Sigmoid colon (tissue), 7 donors: ENCODE measurements around the gene FXR2. TPM values are rescaled to one million over a fixed set of nuclear protein-coding genes. Genes with fewer than 3 reads are reported as not detected.

Source experiments
- DNase-seq: peaks from one replicate; pipeline ENCODE4 v3.0.0-alpha.2; 2019
- H3K27ac ChIP-seq, 4 donors: fragments of 200-600 bp; sonication (generic); one replicate each; pipeline ENCODE4 v1.5.1; 2016 to 2019; ENCODE audit warnings: mild to moderate bottlenecking in 1 of 4
- H3K27me3 ChIP-seq, 3 donors: fragments of 200-600 bp; sonication (generic); one replicate each; pipeline ENCODE4 v1.5.1; 2019; ENCODE audit warnings: mild to moderate bottlenecking in 1 of 3
- H3K36me3 ChIP-seq, 4 donors: fragments of 200-600 bp; sonication (generic); one replicate each; pipeline ENCODE4 v1.5.1; 2016 to 2019
- H3K4me1 ChIP-seq, 4 donors: fragments of 200-600 bp; sonication (generic); one replicate each; pipeline ENCODE4 v1.5.1; 2017 to 2019
- H3K4me3 ChIP-seq, 4 donors: fragments of 200-600 bp; sonication (generic); one replicate each; pipeline ENCODE4 v1.5.1; 2017 to 2019; ENCODE audit warnings: mild to moderate bottlenecking in 2 of 4, moderate library complexity in 1 of 4
- H3K9me3 ChIP-seq, 4 donors: fragments of 200-600 bp in 3 of 4; sonication (generic) in 3 of 4; one replicate each; pipeline versions ENCODE4 v1.5.1 to v1.6.1; 2013 to 2019
- EP300 ChIP-seq, 4 donors: sonication (generic); formaldehyde crosslinking; IDR thresholded peaks; one replicate each; pipeline ENCODE4 v1.6.1; 2017; ENCODE audit warnings: antibody characterized with exemption in 4 of 4
- POLR2A ChIP-seq, 2 donors: fragments of 450-650 bp; IDR thresholded peaks; one replicate each; pipeline ENCODE4 v1.6.1; 2016; ENCODE audit warnings: antibody characterized with exemption in 2 of 2, mild to moderate bottlenecking in 2 of 2, moderate library complexity in 2 of 2
- POLR2AphosphoS5 ChIP-seq, 4 donors: sonication (generic); formaldehyde crosslinking; IDR thresholded peaks; one replicate each; pipeline ENCODE4 v1.6.1; 2017; ENCODE audit warnings: antibody characterized with exemption in 4 of 4
- WGBS, 2 donors: extraction: QIAGEN DNeasy Blood & Tissue Kit; methylation state at CpG; one replicate each; pipeline ENCODE4 v1.1.7; 2013; 5-methylcytosine and 5-hydroxymethylcytosine counted together
- intact Hi-C: fragments of 100-400 bp; cut with DNase I; formaldehyde crosslinking; loops from one replicate; pipeline ENCODE4 v1.15.1; 2023
- polyA plus RNA-seq, 3 donors: library from polyadenylated mRNA; stranded (reverse); fragments of 200-250 nt; gene quantifications; one replicate each; pipeline ENCODE4 v1.2.3, GENCODE V29; 2013
- total RNA-seq, 4 donors: library from RNA; depleted of rRNA; stranded (reverse); fragments of >200 nt; gene quantifications; one replicate each; pipeline ENCODE4 v1.1.0, GENCODE V29; 2016
- TF ChIP-seq, protein P1 (sequence below), 4 experiments: fragments of 450-650 bp in 3 of 4; fragments of 200-600 bp in 1 of 4; IDR thresholded peaks; one replicate each; pipeline ENCODE4 v1.5.1; 2016 to 2019; ENCODE audit warnings: antibody characterized with exemption in 4 of 4, mild to moderate bottlenecking in 3 of 4, moderate library complexity in 2 of 4
- donor health status: healthy with polysubstance abuse.
- donor health status: Bipolar disorder and iron deficiency.
- donor health status: healthy.

Gene FXR2
- total and polyA plus RNA-seq, 7 donors, result 21.3 to 35.5 (median 33.8) TPM

DNA sequence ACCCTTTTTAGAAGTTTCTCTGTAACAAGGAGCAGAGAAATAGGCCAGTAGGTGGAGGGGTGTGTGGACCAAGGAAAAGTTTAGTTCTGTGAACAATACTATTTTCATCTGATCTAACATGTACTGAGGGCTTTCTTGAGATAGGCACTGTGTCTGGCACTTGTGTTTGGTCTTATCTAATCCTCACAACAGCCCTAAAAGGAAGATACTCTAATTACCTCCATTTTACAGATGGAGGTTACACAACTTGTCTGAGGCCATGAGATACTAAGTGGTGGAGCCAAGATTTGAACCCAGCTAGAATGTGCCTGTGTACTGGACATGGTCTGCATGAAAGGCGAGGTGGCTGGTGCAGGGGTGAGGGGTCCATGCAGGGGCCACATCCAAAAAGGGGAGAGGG, 61.3 kb downstream of the FXR2 start:
- TF ChIP-seq EP300 (IDR thresholded peaks at IDR 0.05), result no peak
- TF ChIP-seq, protein P1, sequence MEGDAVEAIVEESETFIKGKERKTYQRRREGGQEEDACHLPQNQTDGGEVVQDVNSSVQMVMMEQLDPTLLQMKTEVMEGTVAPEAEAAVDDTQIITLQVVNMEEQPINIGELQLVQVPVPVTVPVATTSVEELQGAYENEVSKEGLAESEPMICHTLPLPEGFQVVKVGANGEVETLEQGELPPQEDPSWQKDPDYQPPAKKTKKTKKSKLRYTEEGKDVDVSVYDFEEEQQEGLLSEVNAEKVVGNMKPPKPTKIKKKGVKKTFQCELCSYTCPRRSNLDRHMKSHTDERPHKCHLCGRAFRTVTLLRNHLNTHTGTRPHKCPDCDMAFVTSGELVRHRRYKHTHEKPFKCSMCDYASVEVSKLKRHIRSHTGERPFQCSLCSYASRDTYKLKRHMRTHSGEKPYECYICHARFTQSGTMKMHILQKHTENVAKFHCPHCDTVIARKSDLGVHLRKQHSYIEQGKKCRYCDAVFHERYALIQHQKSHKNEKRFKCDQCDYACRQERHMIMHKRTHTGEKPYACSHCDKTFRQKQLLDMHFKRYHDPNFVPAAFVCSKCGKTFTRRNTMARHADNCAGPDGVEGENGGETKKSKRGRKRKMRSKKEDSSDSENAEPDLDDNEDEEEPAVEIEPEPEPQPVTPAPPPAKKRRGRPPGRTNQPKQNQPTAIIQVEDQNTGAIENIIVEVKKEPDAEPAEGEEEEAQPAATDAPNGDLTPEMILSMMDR (IDR thresholded peaks at IDR 0.05), result no peak
- TF ChIP-seq POLR2A (IDR thresholded peaks at IDR 0.05), result no peak
- no peak for TF ChIP-seq POLR2AphosphoS5 (IDR thresholded peaks at IDR 0.05)
- intact Hi-C loops, result no loop called here
- H3K4me1 ChIP-seq, result peaks cover 0 to 33% (median 30%) of the 10 kb centered on the region in 4 donors
- H3K27me3 ChIP-seq, result no peaks in the 10 kb centered on the region
- peaks cover 0 to 17% (median 11%) of the 10 kb centered on the region in 4 donors for H3K36me3 ChIP-seq
- no peak overlapping the region for H3K4me3 ChIP-seq
- WGBS, 2 donors, result 98 to 100% methylated on average over 1 of the region's 1 CpG
- H3K9me3 ChIP-seq, result no peaks in the 10 kb centered on the region
- no peak for DNase-seq
- peak overlapping the region in 2 of 4 donors; percentile 2 to 35 for H3K27ac ChIP-seq

DNA sequence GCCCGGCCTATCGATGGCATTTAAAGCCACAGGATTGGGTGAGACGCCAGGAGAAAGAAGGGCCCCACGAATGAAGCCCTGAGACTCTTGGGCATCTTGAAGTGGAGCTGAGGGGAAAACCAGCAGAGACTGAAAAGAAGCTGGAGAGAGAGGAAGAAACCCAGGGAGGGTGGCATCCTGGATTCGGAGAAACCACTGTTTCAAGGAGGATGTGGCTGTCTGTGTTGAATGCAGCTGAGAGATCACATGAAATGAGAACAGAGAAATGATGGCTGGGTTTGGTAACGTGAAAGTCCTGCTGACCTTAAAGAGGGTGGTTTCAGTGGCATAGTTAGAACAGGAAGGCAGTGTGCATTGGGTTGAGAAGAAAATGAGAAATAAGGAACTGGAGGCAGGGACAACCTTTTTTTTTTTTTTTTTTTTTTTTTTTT, 62.1 kb downstream of the FXR2 start:
- Histone ChIP-seq H3K4me1 (peaks cover 0 to 30% (median 26%) of the 10 kb centered on the region in 4 donors), H3K9me3 (no peaks in the 10 kb centered on the region), H3K36me3 (peaks cover 0 to 17% (median 11%) of the 10 kb centered on the region in 4 donors), H3K4me3 (no peak overlapping the region), H3K27me3 (no peaks in the 10 kb centered on the region), H3K27ac (peak overlapping the region in 3 of 4 donors; percentile 4 to 37 (median 31))
- intact Hi-C loops, result no loop called here
- DNase-seq, result no peak
- 51 to 82% methylated on average over 6 of the region's 6 CpGs for WGBS, 2 donors
- TF ChIP-seq EP300 (IDR thresholded peaks at IDR 0.05), result no peak
- no peak for TF ChIP-seq POLR2A (IDR thresholded peaks at IDR 0.05)
- peak in 1 of 4 donors; percentile 22 for TF ChIP-seq POLR2AphosphoS5 (IDR thresholded peaks at IDR 0.05)

DNA sequence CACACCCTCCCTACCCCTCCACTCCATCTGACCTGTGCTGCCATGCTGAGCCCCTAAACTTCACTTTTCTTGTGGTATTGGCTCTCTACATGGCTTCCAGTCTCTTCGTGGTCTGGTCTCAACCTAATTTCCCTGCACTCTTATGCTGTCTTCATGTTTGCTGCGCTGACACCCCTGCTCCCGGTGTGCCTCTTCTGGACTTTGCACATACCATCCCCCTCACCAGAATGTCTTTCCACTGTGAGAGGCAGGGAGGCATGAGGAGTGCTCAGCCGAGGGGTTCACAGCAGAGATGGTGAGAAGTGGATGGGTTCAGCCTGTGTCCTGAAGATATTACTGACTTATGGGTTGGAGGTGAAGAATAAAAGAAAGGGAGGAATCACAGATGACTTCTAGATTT, 63.3 kb downstream of the FXR2 start:
- WGBS, 2 donors, result 82 to 89% methylated on average over 4 of the region's 4 CpGs
- Histone ChIP-seq H3K27me3 (no peaks in the 10 kb centered on the region), H3K9me3 (no peaks in the 10 kb centered on the region), H3K36me3 (peaks cover 0 to 17% (median 11%) of the 10 kb centered on the region in 4 donors), H3K27ac (no peak overlapping the region), H3K4me3 (no peak overlapping the region), H3K4me1 (peaks cover 0 to 21% (median 19%) of the 10 kb centered on the region in 4 donors)
- intact Hi-C loops, result no loop called here
- DNase-seq, result no peak
- TF ChIP-seq POLR2AphosphoS5 (IDR thresholded peaks at IDR 0.05), result no peak
- no peak for TF ChIP-seq EP300 (IDR thresholded peaks at IDR 0.05)
- TF ChIP-seq, protein P1 (IDR thresholded peaks at IDR 0.05), result no peak
- TF ChIP-seq POLR2A (IDR thresholded peaks at IDR 0.05), result no peak

DNA sequence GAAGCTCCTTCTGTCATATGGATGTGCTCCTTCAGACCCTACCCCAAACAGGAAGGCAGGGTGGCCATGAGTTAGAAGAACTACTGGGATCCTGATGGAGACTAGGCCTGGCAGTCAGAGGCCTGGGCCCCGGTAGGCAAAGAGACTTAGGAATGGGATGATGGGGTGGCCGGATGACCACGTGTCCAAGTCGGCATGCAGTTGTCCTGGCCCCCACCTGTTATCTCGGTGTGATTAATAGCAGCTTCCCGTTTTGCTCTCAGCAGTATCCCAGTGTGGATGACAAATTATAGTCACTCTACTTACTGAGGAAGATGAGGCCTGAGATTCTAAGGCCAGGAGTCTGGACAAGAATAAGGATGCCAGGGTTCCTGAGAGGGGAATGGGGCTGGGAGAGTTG, 64.4 kb downstream of the FXR2 start:
- intact Hi-C loops, result no loop called here
- no peak overlapping the region for H3K4me3 ChIP-seq
- H3K27me3 ChIP-seq, result no peaks in the 10 kb centered on the region

DNA sequence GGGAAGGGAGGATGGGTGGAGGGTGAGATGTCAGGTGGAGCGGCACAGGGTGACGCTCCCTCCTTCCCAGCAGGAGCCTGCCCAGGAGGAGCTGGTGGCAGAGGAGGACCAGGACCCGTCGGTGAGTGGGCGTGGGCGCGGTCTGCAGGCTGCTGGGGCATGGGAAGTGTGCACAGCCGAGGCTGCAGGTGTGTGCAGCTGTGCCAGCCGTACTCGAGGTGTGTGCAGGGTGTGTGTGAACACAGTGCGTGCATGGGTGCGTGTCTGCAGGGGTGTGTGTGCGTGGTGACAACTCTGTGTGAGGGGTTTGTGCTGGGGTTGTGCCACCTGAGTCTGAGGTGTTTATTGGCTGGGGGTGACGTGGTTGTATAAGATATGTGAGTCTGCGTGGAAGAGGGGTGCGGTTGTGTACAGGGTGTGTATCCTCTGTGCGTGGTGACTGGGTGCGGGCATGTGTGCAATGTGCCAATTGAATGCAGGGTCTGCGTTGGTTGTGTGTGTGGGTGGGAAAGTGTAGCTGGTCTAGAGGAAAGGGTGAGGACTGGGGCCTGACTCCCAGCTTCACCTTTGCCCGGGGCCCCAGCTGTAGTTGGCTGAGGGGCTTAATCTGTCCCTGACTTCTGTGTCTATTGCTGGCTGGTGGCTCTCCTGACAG, 65.2 kb downstream of the FXR2 start:
- Histone ChIP-seq H3K4me1 (peaks cover 0 to 21% (median 19%) of the 10 kb centered on the region in 4 donors), H3K27ac (peak overlapping the region; percentile 89 to 93 (median 91)), H3K4me3 (peak overlapping the region; percentile 53 to 79 (median 76)), H3K36me3 (peaks cover 0 to 17% (median 11%) of the 10 kb centered on the region in 4 donors), H3K27me3 (no peaks in the 10 kb centered on the region), H3K9me3 (no peaks in the 10 kb centered on the region)
- peak; percentile 66 for DNase-seq
- intact Hi-C loops, result no loop called here
- TF ChIP-seq, protein P1 (IDR thresholded peaks at IDR 0.05), result peak in 1 of 4 experiments; percentile 4
- TF ChIP-seq POLR2AphosphoS5 (IDR thresholded peaks at IDR 0.05), result no peak
- 10 to 25% methylated on average over 20 of the region's 20 CpGs for WGBS, 2 donors

More for the DNA sequence above, 64.4 kb downstream of the FXR2 start:
- TF ChIP-seq EP300 (IDR thresholded peaks at IDR 0.05) (no peak), POLR2AphosphoS5 (IDR thresholded peaks at IDR 0.05) (no peak), POLR2A (IDR thresholded peaks at IDR 0.05) (no peak)
- TF ChIP-seq, protein P1 (IDR thresholded peaks at IDR 0.05), result no peak
- Histone ChIP-seq H3K9me3 (no peaks in the 10 kb centered on the region), H3K27ac (peak overlapping the region; percentile 89 to 93 (median 91)), H3K36me3 (peaks cover 0 to 17% (median 11%) of the 10 kb centered on the region in 4 donors), H3K4me1 (peaks cover 0 to 21% (median 19%) of the 10 kb centered on the region in 4 donors)
- DNase-seq, result no peak
- WGBS, 2 donors, result 74 to 77% methylated on average over 6 of the region's 6 CpGs
